ENCODE measurements around the gene USP33. TPM values are rescaled to one million over a fixed set of nuclear protein-coding genes. Genes with fewer than 3 reads are reported as not detected.

The USP33 gene
- total RNA-seq, 1 experiment from 2014 or later = 51.5 TPM

- no peaks in the 10 kb centered on the region for H3K4me1 ChIP-seq (ENCODE audit: insufficient read depth, low read length)
- Mint-ChIP-seq H3K9me3 (no peaks in the 10 kb centered on the region), H3K27me3 (ENCODE audit: low read depth) (no peaks in the 10 kb centered on the region), H3K36me3 (ENCODE audit: insufficient read depth in 1 of 3, low read depth in 3 of 3) (peaks cover 14 to 28% (median 23%) of the 10 kb centered on the region in 3 experiments; a peak in 6 of 7 replicates), H3K4me1 (no peaks in the 10 kb centered on the region), H3K4me3 (no peak overlapping the region), H3K27ac (no peak overlapping the region)
- no peak overlapping the region for H3K27ac ChIP-seq (ENCODE audit: insufficient read length, low read depth, low read length)
- no peak overlapping the region for H3K14ac ChIP-seq (ENCODE audit: insufficient read depth, low read length)
- no peak overlapping the region for H2AFZ ChIP-seq (ENCODE audit: low read length)
- H4K5ac ChIP-seq (ENCODE audit: insufficient read length, low read depth, low read length) = no peak overlapping the region
- H2BK120ac ChIP-seq (ENCODE audit: low read depth, low read length, poor library complexity, severe bottlenecking) = no peak overlapping the region
- H4K8ac ChIP-seq (replicated peaks; ENCODE audit: insufficient read length, low read depth, low read length) = no peak overlapping the region
- no peak overlapping the region for H2BK12ac ChIP-seq (ENCODE audit: insufficient read length, low read depth, low read length)
- WGBS (ENCODE audit: extremely low coverage, insufficient read length, low lambda C conversion rate) = no CpG with 5 or more reads among the region's 1 CpG
- H3K79me2 ChIP-seq (ENCODE audit: insufficient read depth, low read length) = peaks cover 6% of the 10 kb centered on the region; the same call in 1 of the 2 replicates
- no peak overlapping the region for H3K56ac ChIP-seq (ENCODE audit: insufficient read length, low read depth, low read length)
- no peak overlapping the region for H3K23ac ChIP-seq (ENCODE audit: insufficient read length, low read depth, low read length)
- H3T11ph ChIP-seq (ENCODE audit: low read length) = no peak overlapping the region
- DNase-seq = no peak
- no peak overlapping the region for H4K91ac ChIP-seq (ENCODE audit: insufficient read length, low read depth, low read length)
- H3K9me3 ChIP-seq (ENCODE audit: control insufficient read depth, low read depth, low read length) = no peaks in the 10 kb centered on the region
- no peaks in the 10 kb centered on the region for H3K23me2 ChIP-seq (ENCODE audit: insufficient read length, low read depth, low read length, poor library complexity, severe bottlenecking)
- peaks cover 2% of the 10 kb centered on the region for H3K79me1 ChIP-seq (ENCODE audit: insufficient read depth, low read depth, low read length, poor library complexity, severe bottlenecking)
- no peak overlapping the region for H3K18ac ChIP-seq (ENCODE audit: insufficient read length, low read depth, low read length)
- H3K9ac ChIP-seq (ENCODE audit: extremely low read depth, insufficient read length, low read length) = no peak overlapping the region
- H3K27me3 ChIP-seq (ENCODE audit: insufficient read depth, low read length) = no peaks in the 10 kb centered on the region
- H2AK5ac ChIP-seq (ENCODE audit: insufficient read length, low read length) = no peak overlapping the region
- no peak for TF ChIP-seq CTCF (conservative IDR thresholded peaks at IDR 0.05)
- H4K20me1 ChIP-seq (ENCODE audit: control insufficient read depth, insufficient read depth, insufficient read length) = no peaks in the 10 kb centered on the region
- H2BK5ac ChIP-seq (ENCODE audit: insufficient read length, low read length) = no peak overlapping the region
- no peak overlapping the region for H3K4me2 ChIP-seq (ENCODE audit: insufficient read depth, insufficient read length, low read length)
- H3K4ac ChIP-seq (ENCODE audit: low read depth, low read length) = no peak overlapping the region
- H2BK20ac ChIP-seq (ENCODE audit: low read depth, low read length, poor library complexity, severe bottlenecking) = no peak overlapping the region
- H2BK15ac ChIP-seq (ENCODE audit: low read depth, low read length) = no peak overlapping the region
Measured at GRCh38 chr1:77739235-77739634, 20.4 kb downstream of the USP33 start.

All from H9 (cell line).